ENCODE results near the gene LRMDA.

DNA sequence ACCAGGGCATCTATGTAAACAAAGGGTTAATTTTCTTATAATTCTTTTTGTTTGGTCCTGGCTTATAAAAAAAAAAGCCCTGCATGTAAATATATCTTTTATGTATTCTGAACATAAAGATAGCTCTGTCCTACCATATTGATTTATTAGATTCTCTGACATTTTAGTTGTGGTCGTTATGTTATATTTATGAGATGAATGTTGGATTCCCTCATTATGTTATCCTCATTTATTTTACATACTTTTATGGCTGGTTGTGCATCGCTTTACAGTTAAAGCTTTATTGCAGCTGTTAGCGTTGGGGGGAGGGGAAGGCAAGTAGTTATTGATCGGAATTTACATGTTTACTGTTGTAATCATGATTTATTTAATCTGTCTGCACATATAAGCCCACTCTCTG lies 431.5 kb downstream of the LRMDA start:
- TF ChIP-seq CTCF (IDR thresholded peaks at IDR 0.05) (no peak), POLR2A (IDR thresholded peaks at IDR 0.05) (no peak)

Data from adrenal gland (tissue), 5 donors.